Activated CD4-positive, alpha-beta T cell treated with anti-CD3 and anti-CD28 coated beads, Interleukin-2, Interleukin-6, amounts not matched to agents 100 ng/mL and 50 ng/mL, durations not matched to agents 16 hours and 8 hours (primary cell): ENCODE results near the gene TRAK1.
"Not testable (repeated sequence)": the region's sequence is repeated elsewhere in the genome, so short reads cannot be mapped to it uniquely, and the experiment has no call there.

Experiments
- DNase-seq: peaks from one replicate; pipeline ENCODE4 v3.0.0-alpha.2; 2020

TRAK1 gene, protein sequence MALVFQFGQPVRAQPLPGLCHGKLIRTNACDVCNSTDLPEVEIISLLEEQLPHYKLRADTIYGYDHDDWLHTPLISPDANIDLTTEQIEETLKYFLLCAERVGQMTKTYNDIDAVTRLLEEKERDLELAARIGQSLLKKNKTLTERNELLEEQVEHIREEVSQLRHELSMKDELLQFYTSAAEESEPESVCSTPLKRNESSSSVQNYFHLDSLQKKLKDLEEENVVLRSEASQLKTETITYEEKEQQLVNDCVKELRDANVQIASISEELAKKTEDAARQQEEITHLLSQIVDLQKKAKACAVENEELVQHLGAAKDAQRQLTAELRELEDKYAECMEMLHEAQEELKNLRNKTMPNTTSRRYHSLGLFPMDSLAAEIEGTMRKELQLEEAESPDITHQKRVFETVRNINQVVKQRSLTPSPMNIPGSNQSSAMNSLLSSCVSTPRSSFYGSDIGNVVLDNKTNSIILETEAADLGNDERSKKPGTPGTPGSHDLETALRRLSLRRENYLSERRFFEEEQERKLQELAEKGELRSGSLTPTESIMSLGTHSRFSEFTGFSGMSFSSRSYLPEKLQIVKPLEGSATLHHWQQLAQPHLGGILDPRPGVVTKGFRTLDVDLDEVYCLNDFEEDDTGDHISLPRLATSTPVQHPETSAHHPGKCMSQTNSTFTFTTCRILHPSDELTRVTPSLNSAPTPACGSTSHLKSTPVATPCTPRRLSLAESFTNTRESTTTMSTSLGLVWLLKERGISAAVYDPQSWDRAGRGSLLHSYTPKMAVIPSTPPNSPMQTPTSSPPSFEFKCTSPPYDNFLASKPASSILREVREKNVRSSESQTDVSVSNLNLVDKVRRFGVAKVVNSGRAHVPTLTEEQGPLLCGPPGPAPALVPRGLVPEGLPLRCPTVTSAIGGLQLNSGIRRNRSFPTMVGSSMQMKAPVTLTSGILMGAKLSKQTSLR

DNA sequence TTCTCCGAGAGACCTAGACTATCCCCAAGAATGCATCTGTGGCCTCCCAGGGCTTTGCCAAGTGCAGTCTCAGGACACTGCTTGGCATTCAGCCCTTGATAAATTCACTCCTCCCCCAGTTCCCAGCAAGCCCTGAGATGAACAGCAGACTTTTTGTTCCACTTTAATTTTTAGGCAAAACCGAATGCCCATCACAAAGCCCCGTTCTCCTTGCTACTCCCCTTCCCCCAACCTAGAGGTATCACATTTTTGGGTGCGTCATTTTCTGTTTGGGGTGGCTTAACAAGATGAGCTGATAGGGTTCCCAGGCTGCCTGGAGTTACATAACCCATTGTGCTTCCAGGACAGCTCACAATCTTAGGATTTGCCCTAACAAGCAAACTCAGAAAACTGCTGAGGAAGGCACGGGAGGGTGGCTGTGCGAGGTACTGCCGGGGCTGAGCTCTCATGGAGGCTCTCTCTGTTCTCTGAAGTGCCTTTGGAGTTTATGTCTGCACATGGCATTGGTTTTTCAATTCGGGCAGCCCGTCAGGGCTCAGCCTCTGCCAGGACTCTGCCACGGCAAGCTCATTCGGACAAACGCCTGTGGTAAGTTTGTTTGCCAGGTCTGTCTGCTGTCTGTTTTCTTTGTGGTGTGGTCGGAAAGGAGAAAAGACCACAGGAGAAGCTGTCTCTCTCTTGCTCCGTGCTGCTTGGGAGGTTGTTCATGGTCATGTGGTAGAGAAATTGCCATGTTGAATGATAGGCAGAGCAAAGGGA, at the start of gene TRAK1:
Gene TRAK1, plus strand, starts transcription at position 385 of the 759 bp plus-strand sequence. Its CDS starts 113 bp downstream, at position 498.
- no peak for DNase-seq

DNA sequence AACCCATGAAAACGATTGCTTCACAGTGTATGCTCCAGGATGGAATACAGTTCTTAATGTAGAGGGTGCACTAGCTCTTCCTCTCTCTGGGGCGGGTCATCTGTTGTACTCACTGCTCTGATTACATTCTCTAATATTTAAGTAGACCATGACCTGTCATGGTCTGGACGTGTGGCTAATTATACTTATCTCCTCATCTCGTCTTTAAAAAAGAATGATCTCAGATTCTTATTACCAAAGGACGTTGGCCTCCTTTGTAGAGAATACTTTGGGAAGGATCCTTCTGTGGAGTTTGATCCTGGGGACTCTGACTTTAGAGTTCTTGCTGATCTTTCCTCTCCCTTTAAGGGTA, 48.4 kb upstream of the TRAK1 start:
- DNase-seq: no peak

DNA sequence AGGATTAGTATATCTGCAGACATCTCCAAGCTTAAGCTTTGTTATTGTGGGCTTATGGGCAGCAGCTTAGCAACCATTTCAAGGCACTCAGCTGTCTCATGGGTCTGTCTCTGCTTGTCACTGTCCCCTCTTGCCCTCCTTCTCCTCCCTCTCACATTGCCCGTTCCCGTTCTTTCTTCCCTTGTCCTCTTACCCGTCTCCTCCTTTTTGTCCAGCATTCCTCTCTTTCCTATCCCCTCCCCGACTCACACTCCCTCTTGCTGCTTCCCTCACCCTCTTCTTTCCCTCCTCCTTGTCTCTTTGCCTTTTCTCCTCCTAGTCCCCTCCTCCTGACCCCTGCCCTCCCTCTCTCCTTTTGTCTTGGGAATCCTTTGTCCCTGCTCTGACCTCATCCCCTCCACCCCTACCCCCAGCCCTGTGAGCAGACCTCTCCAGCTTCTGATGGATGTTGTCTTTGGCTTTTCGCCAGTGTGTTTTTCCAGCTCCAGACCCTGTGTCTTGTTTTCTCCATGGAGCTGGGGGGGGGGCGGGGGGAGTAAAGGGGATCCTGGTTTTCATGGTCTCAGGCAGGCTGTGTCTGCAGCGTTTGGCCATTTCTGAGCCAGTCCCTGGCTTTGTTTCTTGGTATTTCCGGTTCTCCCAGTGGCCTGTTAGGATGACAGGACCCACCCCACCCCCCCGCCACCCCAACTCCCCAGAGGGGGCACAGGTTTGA, 47.9 kb upstream of the TRAK1 start:
- no peak for DNase-seq

DNA sequence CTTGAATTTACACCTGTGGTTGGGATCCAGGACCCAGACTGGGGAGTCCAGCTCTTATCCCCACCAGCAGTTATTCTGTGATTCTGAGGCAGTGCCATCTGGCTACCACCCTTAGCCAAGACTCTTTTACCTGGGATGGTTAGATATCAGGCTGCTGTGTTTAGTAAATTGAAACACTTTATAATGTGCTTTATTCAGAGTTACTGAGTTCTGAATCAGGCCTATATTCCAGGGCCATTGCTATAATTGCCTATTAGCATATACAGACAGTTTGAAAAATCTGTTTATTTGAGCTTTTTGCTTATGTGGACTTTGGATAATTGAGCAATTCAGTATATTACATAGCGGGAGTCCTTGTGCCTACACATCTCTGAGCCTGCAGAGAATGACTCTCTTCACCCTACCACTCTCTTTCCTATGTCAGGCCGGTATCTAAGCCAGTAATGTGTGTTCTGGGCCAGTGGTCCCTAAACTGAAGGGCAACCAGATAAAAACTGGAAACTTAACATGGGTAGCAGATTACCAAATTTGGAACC, 45.4 kb upstream of the TRAK1 start:
- no peak for DNase-seq

DNA sequence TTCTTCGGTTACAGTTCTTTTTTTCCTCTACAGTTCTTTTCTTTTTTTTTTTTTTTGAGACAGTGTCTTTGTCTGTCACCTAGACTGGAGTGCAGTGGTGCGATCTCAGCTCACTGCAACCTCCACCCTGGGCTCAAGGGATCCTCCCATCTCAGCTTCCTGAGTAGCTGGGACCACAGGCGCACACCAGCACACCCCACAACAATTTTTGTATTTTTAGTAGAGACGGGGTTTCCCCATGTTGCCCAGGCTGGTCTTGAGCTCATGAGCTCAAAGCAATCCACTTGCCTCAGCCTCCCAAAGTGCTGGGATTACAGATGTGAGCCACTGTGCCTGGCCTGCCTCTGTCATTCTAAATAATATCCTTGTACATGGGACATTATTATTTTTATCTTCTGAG, 42.6 kb upstream of the TRAK1 start:
- DNase-seq: not testable (repeated sequence)

DNA sequence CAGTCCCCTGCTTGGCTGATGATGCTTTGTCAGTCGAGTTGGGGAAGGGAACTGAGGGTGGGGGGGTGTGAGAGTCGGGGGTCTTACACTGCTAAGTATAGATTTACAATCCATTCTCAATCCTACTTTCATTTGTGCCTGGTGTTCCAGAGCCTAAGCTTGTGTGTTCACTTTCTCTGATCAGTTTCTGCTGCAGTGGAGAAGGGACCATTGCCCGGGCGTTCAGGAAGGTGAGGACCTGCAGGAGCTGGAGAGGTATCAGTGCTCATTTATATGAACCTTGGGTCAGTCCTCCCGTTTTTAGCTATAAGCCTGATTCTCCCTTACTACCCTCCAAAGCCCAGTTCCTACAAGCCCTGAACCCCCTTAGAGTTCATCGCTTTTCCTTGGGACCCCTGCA, 41.0 kb upstream of the TRAK1 start:
- DNase-seq: no peak

DNA sequence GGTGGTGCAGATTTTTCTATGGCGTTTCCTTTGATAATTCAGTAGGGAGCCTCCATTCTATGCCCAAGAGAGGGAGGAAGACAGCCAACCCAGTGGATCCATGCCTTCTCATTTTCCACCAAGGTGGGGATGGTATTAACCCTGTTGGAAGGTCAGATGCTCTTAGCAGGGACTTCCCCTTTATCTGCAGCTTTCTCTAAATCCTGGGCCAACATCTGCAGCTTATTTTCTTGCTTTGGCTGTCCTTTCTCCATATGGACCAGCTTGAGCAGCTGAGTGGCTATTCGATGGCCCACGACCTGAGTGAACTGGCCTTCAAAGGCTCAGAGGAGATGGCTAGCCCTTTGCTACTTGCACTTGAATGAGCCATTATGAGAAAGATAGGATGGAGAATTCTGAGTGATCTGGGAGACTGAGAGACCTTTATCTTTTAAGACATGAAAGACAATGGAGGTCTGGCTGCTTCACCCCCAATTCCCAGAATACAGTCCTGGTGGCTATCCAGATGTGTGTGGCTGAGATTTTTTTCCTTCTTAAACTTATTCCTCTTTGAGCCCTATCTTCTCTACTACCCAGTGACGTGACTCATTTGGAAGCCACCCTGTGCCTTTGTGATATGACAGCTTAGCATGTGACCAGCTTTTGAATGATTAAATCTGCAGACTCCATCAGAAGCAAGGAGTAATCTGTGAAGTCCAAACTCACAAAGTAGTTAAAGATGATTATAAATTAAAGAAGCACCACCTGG, 39.6 kb upstream of the TRAK1 start:
- peak; percentile 10 for DNase-seq

DNA sequence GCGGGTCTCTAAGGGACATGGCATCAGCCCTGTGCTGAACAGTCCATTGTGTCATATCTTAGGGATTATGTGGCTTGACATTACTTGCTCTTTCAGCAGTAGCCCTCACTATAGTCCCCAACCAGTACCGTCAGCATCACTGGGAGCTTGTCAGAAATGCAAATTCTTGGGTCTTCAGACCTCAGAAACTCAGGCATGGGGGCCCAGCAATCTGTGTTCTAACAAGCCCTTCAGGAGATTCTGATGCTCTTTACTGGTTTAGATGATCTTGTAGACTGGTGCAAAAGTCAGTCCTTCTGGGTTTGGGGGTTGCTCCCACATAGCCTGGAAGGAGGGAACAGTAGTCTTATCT, 39.0 kb upstream of the TRAK1 start:
- no peak for DNase-seq

DNA sequence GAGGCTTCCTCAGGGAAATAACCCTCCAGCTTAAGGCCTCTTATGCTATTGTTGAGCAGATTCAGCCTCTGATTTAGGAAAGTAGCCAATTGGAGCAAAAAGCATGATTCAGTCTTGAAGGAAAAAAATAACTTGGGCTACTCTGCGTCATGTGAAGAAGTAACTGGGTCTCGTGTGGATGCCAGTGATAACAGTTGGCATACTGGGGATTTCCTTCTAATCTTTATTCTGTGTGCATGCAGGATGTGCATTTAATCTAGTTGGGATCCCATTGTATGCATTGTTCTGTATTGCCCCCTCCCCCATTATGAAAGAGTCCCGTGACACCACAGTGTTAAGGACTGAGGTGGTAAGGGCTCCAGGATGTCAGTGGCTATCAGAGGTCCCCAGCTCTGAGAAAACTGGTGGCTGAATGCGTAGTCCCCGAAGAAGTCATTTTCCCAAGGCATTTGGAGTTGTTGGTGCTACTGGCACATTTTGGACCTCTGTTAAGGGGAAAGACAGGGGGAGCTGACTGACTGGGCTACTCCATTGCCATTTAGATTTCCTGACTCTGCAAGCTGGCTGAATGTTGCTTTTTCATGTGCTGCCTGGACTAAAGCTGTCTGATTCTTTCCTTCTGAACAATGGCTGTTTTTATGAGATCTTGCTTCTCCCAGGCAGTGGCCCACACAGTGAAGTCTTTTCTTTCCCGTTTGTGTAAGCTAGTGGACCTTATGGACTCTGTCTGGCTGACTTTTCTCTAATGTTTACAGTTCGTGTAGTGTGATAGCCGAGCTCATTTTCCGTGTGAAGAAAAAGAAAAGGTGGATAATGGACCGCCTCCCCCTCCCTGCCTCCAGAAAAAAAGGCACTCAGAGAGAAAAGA, 38.4 kb upstream of the TRAK1 start:
- DNase-seq: no peak

DNA sequence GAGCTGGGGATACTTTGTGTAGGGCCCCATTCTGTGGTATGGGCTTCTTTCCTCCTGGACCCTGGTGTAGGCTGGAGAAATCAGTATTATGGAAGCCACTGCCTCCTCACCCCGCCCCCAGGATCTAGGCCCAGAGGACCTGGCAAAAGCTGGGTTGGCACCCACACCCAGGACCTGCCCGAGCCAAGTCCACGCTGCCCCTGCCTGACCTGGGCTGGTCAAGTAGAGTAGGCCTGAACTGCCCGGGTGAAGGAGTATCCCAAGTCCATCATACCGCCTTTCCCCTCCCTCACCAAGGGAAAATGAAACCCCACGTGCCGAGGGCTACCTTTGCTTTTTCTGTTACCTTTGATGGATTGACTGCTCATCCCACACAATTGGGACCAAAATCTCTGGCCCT, 37.7 kb upstream of the TRAK1 start:
- no peak for DNase-seq

DNA sequence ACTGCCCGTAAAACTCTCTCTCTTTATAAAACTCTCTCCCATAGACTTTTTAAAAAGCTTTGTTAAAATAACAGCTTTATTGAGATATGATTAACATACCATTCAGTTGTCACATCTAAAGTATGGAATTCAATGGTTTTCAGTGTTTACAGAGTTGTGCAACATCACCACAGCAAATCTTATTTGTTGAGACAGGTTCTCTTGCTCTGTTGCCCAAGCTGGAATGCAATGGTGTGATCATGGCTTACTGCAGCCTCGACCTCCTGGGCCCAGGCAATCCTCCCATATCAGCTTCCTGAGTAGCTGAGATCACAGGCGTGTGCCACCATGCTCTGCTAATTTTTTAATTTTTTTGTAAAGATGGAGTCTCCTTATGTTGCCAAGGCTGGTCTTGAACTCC, 35.9 kb upstream of the TRAK1 start:
- no peak for DNase-seq

DNA sequence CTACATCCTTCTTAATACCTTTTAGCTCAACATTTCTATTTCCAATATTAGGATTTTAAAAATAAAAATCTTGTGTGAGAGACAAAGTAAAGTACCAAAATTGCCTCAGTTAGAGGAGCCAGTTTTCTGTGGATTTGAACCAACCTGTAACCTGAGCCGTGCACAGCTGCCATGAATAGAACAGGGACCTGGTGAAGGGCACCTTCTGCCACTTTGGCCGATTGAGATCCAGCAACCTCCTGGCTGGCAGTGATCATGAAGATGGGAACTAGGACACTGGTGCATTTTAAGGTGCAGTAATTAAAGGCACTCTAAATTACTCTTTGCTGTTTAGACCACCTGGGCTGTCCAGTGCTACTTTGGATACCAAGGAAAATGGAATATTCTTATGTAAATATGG, 34.3 kb upstream of the TRAK1 start:
- no peak for DNase-seq

DNA sequence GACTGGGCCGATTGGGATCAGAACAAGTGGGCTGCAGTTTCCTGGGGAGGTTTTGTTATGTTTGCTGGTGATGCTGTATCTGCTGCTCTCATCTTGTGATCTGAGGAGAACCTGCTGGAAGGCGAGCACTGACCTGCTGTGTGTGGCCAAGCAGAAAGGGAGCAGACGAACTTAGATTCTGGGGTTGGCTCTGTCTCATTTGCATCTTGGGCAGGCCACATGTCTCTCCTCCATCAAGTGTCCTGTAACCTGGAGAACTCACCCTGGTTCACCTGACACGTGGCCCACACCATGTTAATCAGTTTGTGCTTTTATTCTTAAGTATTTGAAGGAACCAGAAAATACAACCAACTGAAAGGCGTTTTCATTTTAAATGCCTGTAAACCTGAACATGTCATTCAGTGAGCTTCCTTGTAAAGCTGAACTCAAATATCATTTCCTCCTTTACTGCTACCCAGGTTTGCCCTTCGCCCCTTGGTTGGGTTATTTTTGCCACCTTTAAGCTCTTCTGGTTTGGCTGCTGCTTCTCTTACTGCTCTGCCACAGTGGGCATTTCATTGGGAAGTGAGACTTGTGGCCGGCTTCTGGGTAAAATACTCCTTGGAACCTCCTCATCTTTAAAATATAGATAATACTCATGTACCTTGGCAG, 33.5 kb upstream of the TRAK1 start:
- no peak for DNase-seq

DNA sequence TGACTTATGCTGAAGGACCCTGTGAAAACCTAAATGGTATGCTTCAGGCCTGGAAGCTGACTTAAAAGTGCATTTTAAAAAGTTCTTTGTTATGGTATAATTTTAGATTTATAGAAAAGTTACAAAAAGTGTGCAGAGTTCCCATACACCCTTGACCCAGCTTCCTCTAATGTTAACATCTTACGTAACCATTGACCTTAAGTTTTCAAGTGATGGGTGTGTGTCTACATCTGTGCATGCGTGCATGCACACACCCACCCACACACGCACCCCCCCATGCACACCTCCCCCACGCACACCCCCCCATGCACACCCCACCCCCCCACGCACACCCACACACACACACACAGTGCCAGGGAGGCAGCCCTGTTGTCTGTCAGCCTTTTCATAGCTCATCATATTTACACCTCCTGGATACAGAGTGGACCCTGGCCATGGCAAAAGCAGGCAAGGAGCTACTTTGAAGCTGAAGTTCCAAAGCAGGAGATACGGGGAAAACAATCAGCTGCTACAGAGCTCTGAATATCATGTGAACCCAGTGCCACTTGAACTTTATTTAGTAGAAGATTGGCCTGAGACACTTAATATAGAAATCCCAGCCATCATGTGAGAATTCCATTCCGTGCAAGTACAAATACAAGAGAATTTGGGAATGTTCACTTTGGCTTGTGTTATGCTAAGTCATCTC, 30.0 kb upstream of the TRAK1 start:
- no peak for DNase-seq

DNA sequence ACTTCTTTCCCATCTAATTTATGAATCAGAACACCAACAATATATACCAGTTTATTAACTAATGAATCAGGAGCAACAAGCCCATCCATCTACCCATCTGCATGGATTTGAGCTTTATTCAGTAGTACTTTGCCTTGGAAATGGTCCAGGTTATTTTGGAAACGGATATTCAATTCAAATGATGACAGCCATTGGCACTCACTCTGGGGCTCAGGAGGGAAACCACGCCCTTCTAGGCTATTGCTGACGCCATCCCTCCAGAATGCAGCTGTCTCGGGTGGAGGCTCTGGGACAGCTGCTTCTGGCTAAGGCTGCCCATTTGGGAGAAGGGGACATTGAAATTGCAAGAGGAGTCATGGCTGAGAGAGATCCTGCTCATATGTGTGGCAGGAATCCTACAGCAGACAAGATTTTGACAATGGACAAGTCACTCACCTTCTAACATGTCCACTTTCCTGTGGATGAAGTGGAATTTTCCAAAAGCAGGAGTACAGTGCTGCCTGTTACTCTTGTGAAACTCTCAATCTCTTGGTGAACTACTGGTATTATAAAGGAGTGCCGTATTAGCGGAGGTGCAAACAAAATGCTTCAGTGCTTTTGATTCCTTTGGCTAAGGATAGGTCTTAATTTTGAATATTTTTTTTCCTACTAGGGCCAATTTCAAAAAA, 29.3 kb upstream of the TRAK1 start:
- DNase-seq: no peak

DNA sequence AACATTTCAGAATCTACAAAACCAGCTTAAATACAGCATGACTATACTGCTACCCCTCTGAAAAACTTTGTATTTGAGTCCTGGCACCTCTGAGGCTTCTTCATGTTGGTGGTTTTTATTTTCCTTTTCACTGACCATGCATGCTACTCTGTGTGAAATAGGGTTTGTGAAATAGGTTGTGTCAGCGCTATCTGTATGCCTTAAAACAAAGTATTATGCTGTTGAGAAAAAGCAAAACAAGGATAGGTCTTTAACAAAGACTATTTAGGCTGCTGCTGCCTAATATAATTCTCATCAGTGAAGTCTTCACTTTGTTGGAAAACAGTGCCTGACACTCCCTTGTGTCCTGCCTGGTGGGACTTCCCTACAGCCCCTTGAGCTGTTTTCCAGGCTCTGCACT, 28.7 kb upstream of the TRAK1 start:
- no peak for DNase-seq

DNA sequence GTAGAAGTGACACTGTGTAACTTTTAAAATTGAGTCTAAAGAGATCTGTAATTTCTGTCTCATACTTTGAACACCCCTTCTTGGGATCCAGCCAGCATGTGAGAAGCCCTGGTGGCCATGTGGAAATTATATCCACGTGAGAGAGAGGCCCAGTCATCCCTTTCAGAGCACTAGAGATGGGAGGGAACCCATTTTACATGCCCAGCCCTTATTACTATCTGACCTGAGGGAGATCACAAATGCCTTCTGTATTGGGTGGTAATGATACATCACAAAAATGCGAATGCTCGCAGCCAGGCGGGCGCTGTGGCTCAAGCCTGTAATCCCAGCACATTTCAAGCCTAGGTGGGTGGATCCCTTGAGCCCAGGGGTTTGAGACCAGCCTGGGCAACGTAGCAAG, 27.3 kb upstream of the TRAK1 start:
- no peak for DNase-seq

DNA sequence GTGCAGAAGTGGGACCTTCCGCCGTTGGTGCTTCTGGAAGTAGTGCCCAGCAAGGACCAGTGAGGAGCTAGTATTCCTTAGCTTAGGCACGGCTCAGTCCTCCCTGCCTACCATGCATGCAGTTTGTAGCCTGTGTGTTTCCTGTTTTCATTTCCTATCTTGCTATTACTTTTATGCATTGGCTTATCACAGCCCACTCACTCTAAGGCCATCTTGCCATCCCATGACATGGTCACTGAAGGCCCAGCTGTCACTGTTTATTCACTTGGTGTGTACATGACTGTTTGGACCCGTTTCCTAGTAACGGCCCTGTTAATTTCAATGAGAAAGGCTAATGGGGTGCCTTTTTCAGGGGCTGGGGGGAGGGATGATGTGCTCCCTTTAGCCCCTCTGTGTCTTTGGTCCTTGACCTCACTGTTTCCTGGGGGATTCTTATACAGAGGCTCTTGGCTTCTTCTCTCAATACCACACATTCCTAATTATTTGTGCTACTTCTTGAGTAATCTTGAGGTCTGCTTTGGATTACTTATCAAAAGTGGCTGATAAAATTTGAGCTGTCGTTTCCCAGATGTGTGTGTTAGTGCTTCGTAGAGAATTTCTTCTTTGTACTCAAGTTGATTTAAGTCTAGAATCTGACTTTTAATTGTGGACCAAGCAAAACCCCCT, 24.5 kb upstream of the TRAK1 start:
- no peak for DNase-seq
